ENCODE measurements around the gene BET1L.

The BET1L gene

GRCh38 chr11:230431-230830, 23.2 kb upstream of the BET1L start:
- H3K27ac ChIP-seq (replicated peaks; ENCODE audit: low read length), result no peak overlapping the region
- no peak overlapping the region for H2BK15ac ChIP-seq (ENCODE audit: low read length)
- H3K9ac ChIP-seq (ENCODE audit: low read depth, low read length, poor library complexity), result peak overlapping the region; percentile 50
- no peak overlapping the region for H3K4ac ChIP-seq (ENCODE audit: low read length)
- no peak overlapping the region for H4K91ac ChIP-seq (ENCODE audit: low read depth, low read length, poor library complexity)
- H3K4me1 ChIP-seq (ENCODE audit: control insufficient read depth in 2 of 2, insufficient read depth in 1 of 2, low read depth in 1 of 2, low read length in 2 of 2), result peaks cover 0 to 2% of the 10 kb centered on the region in 2 donors
- H3K9me3 ChIP-seq (replicated peaks in 1 of 2; ENCODE audit: control insufficient read depth in 2 of 2, insufficient read depth in 1 of 2, low read depth in 1 of 2, low read length in 2 of 2), result no peaks in the 10 kb centered on the region
- no peak overlapping the region for H3K23ac ChIP-seq (ENCODE audit: low read depth, low read length, poor library complexity)
- WGBS, 2 donors (ENCODE audit: extremely low coverage in 2 of 2, insufficient read length in 2 of 2, insufficient replicate concordance in 1 of 2), result no CpG with 5 or more reads among the region's 10 CpGs
- no peak overlapping the region for H2AFZ ChIP-seq (ENCODE audit: low read length)
- no peak overlapping the region for H2AK5ac ChIP-seq (ENCODE audit: low read depth, low read length)
- no peak overlapping the region for H3K18ac ChIP-seq (ENCODE audit: low read length)
- H2BK120ac ChIP-seq (ENCODE audit: low read depth, low read length), result no peak overlapping the region
- no peak overlapping the region for H2BK12ac ChIP-seq (ENCODE audit: low read length)
- H3K4me2 ChIP-seq (ENCODE audit: insufficient read depth, low read length, poor library complexity, severe bottlenecking), result no peak overlapping the region
- no peak overlapping the region for H4K8ac ChIP-seq (ENCODE audit: low read depth, low read length)
- DNase-seq (ENCODE audit: low spot score), result no peak
- H3K4me3 ChIP-seq (ENCODE audit: low read length in 2 of 2), result no peak overlapping the region
- peaks cover 3% of the 10 kb centered on the region for H3K79me1 ChIP-seq (ENCODE audit: low read depth, low read length)
- H2BK5ac ChIP-seq (ENCODE audit: low read length), result no peak overlapping the region
- no peak overlapping the region for H3K14ac ChIP-seq (ENCODE audit: low read length)
- H3K36me3 ChIP-seq (replicated peaks in 1 of 2; ENCODE audit: control insufficient read depth in 2 of 2, insufficient read depth in 2 of 2, low read length in 2 of 2), result peaks cover 0 to 36% of the 10 kb centered on the region in 2 donors
- no peaks in the 10 kb centered on the region for H3K27me3 ChIP-seq (ENCODE audit: control insufficient read depth in 3 of 3, insufficient read depth in 3 of 3, low read depth in 1 of 3, low read length in 3 of 3)

- Histone ChIP-seq H3K27ac (replicated peaks; ENCODE audit: low read length) (no peak overlapping the region), H2BK12ac (ENCODE audit: low read length) (no peak overlapping the region), H3K4me3 (ENCODE audit: low read length in 2 of 2) (no peak overlapping the region), H2AK5ac (ENCODE audit: low read depth, low read length) (no peak overlapping the region), H4K8ac (ENCODE audit: low read depth, low read length) (no peak overlapping the region), H3K9ac (ENCODE audit: low read depth, low read length, poor library complexity) (no peak overlapping the region), H3K23ac (ENCODE audit: low read depth, low read length, poor library complexity) (no peak overlapping the region), H2BK5ac (ENCODE audit: low read length) (no peak overlapping the region), H3K9me3 (replicated peaks in 1 of 2; ENCODE audit: control insufficient read depth in 2 of 2, insufficient read depth in 1 of 2, low read depth in 1 of 2, low read length in 2 of 2) (no peaks in the 10 kb centered on the region), H3K4ac (ENCODE audit: low read length) (no peak overlapping the region), H2AFZ (ENCODE audit: low read length) (no peak overlapping the region), H3K4me2 (ENCODE audit: insufficient read depth, low read length, poor library complexity, severe bottlenecking) (no peak overlapping the region), H3K27me3 (ENCODE audit: control insufficient read depth in 3 of 3, insufficient read depth in 3 of 3, low read depth in 1 of 3, low read length in 3 of 3) (no peaks in the 10 kb centered on the region), H3K4me1 (ENCODE audit: control insufficient read depth in 2 of 2, insufficient read depth in 1 of 2, low read depth in 1 of 2, low read length in 2 of 2) (no peaks in the 10 kb centered on the region), H3K36me3 (replicated peaks in 1 of 2; ENCODE audit: control insufficient read depth in 2 of 2, insufficient read depth in 2 of 2, low read length in 2 of 2) (peaks cover 1 to 38% of the 10 kb centered on the region in 2 donors), H2BK120ac (ENCODE audit: low read depth, low read length) (no peak overlapping the region), H3K18ac (ENCODE audit: low read length) (no peak overlapping the region), H3K79me1 (ENCODE audit: low read depth, low read length) (peaks cover 7% of the 10 kb centered on the region), H2BK15ac (ENCODE audit: low read length) (no peak overlapping the region), H3K14ac (ENCODE audit: low read length) (no peak overlapping the region), H4K91ac (ENCODE audit: low read depth, low read length, poor library complexity) (no peak overlapping the region)
- WGBS, 2 donors (ENCODE audit: extremely low coverage in 2 of 2, insufficient read length in 2 of 2, insufficient replicate concordance in 1 of 2), result no CpG with 5 or more reads among the region's 6 CpGs
- no peak for DNase-seq (ENCODE audit: low spot score)
These were observed 20.7 kb upstream of the BET1L start for GRCh38 chr11:227824-228379.

- Histone ChIP-seq H3K27ac (replicated peaks; ENCODE audit: low read length) (no peak overlapping the region), H3K14ac (ENCODE audit: low read length) (no peak overlapping the region), H2BK120ac (ENCODE audit: low read depth, low read length) (no peak overlapping the region), H4K8ac (ENCODE audit: low read depth, low read length) (no peak overlapping the region), H2BK5ac (ENCODE audit: low read length) (no peak overlapping the region), H2BK15ac (ENCODE audit: low read length) (no peak overlapping the region), H3K4ac (ENCODE audit: low read length) (no peak overlapping the region), H2AFZ (ENCODE audit: low read length) (no peak overlapping the region), H2BK12ac (ENCODE audit: low read length) (no peak overlapping the region), H2AK5ac (ENCODE audit: low read depth, low read length) (no peak overlapping the region), H3K23ac (ENCODE audit: low read depth, low read length, poor library complexity) (no peak overlapping the region), H3K27me3 (ENCODE audit: control insufficient read depth in 3 of 3, insufficient read depth in 3 of 3, low read depth in 1 of 3, low read length in 3 of 3) (no peaks in the 10 kb centered on the region), H3K36me3 (replicated peaks in 1 of 2; ENCODE audit: control insufficient read depth in 2 of 2, insufficient read depth in 2 of 2, low read length in 2 of 2) (peaks cover 7 to 43% of the 10 kb centered on the region in 2 donors), H4K91ac (ENCODE audit: low read depth, low read length, poor library complexity) (no peak overlapping the region), H3K9ac (ENCODE audit: low read depth, low read length, poor library complexity) (no peak overlapping the region), H3K9me3 (replicated peaks in 1 of 2; ENCODE audit: control insufficient read depth in 2 of 2, insufficient read depth in 1 of 2, low read depth in 1 of 2, low read length in 2 of 2) (peaks cover 0 to 2% of the 10 kb centered on the region in 2 donors), H3K4me2 (ENCODE audit: insufficient read depth, low read length, poor library complexity, severe bottlenecking) (no peak overlapping the region), H3K4me1 (ENCODE audit: control insufficient read depth in 2 of 2, insufficient read depth in 1 of 2, low read depth in 1 of 2, low read length in 2 of 2) (no peaks in the 10 kb centered on the region), H3K4me3 (ENCODE audit: low read length in 2 of 2) (no peak overlapping the region), H3K79me1 (ENCODE audit: low read depth, low read length) (peaks cover 8% of the 10 kb centered on the region), H3K18ac (ENCODE audit: low read length) (no peak overlapping the region)
- no CpG with 5 or more reads among the region's 10 CpGs for WGBS, 2 donors (ENCODE audit: extremely low coverage in 2 of 2, insufficient read length in 2 of 2, insufficient replicate concordance in 1 of 2)
- DNase-seq (ENCODE audit: low spot score), result no peak
These were observed 18.7 kb upstream of the BET1L start for GRCh38 chr11:225734-226453.

GRCh38 chr11:224424-224823, 17.2 kb upstream of the BET1L start:
- H3K36me3 ChIP-seq (replicated peaks in 1 of 2; ENCODE audit: control insufficient read depth in 2 of 2, insufficient read depth in 2 of 2, low read length in 2 of 2), result peaks cover 7 to 35% of the 10 kb centered on the region in 2 donors
- no peak overlapping the region for H2BK12ac ChIP-seq (ENCODE audit: low read length)
- H3K9ac ChIP-seq (ENCODE audit: low read depth, low read length, poor library complexity), result no peak overlapping the region
- no peak overlapping the region for H3K4ac ChIP-seq (ENCODE audit: low read length)
- DNase-seq (ENCODE audit: low spot score), result no peak
- H3K4me2 ChIP-seq (ENCODE audit: insufficient read depth, low read length, poor library complexity, severe bottlenecking), result no peak overlapping the region
- H4K91ac ChIP-seq (ENCODE audit: low read depth, low read length, poor library complexity), result no peak overlapping the region
- no peak overlapping the region for H3K23ac ChIP-seq (ENCODE audit: low read depth, low read length, poor library complexity)
- no peaks in the 10 kb centered on the region for H3K4me1 ChIP-seq (ENCODE audit: control insufficient read depth in 2 of 2, insufficient read depth in 1 of 2, low read depth in 1 of 2, low read length in 2 of 2)
- H3K27me3 ChIP-seq (ENCODE audit: control insufficient read depth in 3 of 3, insufficient read depth in 3 of 3, low read depth in 1 of 3, low read length in 3 of 3), result no peaks in the 10 kb centered on the region
- no peak overlapping the region for H4K8ac ChIP-seq (ENCODE audit: low read depth, low read length)
- no peak overlapping the region for H2BK15ac ChIP-seq (ENCODE audit: low read length)
- H2AK5ac ChIP-seq (ENCODE audit: low read depth, low read length), result no peak overlapping the region
- H2BK5ac ChIP-seq (ENCODE audit: low read length), result no peak overlapping the region
- no peak overlapping the region for H2BK120ac ChIP-seq (ENCODE audit: low read depth, low read length)
- H3K9me3 ChIP-seq (replicated peaks in 1 of 2; ENCODE audit: control insufficient read depth in 2 of 2, insufficient read depth in 1 of 2, low read depth in 1 of 2, low read length in 2 of 2), result peaks cover 0 to 2% of the 10 kb centered on the region in 2 donors
- H2AFZ ChIP-seq (ENCODE audit: low read length), result no peak overlapping the region
- H3K27ac ChIP-seq (replicated peaks; ENCODE audit: low read length), result no peak overlapping the region
- peaks cover 8% of the 10 kb centered on the region for H3K79me1 ChIP-seq (ENCODE audit: low read depth, low read length)
- H3K4me3 ChIP-seq (ENCODE audit: low read length in 2 of 2), result no peak overlapping the region
- no CpG with 5 or more reads among the region's 7 CpGs for WGBS, 2 donors (ENCODE audit: extremely low coverage in 2 of 2, insufficient read length in 2 of 2, insufficient replicate concordance in 1 of 2)
- H3K18ac ChIP-seq (ENCODE audit: low read length), result no peak overlapping the region
- no peak overlapping the region for H3K14ac ChIP-seq (ENCODE audit: low read length)
